PC-9 (cell line): ENCODE measurements around the gene CNP.

Experiments used
- EZH2 ChIP-seq: fragments of 200-600 bp; sonication (generic); IDR thresholded peaks from 2 replicates; pipeline ENCODE4 v1.8.0; 2017; ENCODE audit warnings: antibody characterized with exemption, low read depth
- TF ChIP-seq, protein P1 (sequence below): fragments of 200-600 bp; sonication (generic); conservative IDR thresholded peaks from 2 replicates; pipeline ENCODE4 v1.6.1; 2017; ENCODE audit warnings: mixed run types, antibody characterized with exemption, mild to moderate bottlenecking, moderate library complexity

DNA sequence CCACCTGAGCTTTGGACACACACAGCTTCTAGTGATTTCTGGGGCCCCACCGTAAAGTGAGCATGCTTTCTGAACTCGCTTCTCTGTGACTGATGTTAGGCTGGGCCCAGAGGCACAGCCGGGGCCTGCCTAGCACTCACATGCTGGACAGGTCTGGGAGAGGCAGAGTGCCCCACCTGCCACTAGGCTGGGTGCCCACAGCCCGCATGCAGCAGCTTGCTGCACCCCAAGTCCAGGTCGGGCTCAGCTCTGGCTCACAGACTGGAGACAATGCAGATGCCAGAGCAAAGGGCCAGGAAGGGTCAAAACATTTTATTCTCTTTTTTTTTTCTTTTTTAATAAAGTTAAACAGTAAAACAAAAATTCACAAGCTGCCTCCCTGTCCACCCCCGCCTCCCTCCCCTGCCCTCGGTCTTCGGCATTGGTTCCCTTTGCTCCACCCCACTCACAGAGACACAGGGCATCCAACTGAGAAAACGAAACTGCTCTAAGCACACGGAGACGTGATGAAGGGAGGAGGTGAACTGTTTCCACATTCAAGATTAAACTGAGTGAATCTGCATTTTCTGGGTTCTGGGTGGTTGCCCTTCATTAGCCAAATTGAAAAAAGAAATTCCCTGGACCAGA, 9.7 kb downstream of the CNP start:
- no peak for TF ChIP-seq EZH2
- TF ChIP-seq, protein P1, sequence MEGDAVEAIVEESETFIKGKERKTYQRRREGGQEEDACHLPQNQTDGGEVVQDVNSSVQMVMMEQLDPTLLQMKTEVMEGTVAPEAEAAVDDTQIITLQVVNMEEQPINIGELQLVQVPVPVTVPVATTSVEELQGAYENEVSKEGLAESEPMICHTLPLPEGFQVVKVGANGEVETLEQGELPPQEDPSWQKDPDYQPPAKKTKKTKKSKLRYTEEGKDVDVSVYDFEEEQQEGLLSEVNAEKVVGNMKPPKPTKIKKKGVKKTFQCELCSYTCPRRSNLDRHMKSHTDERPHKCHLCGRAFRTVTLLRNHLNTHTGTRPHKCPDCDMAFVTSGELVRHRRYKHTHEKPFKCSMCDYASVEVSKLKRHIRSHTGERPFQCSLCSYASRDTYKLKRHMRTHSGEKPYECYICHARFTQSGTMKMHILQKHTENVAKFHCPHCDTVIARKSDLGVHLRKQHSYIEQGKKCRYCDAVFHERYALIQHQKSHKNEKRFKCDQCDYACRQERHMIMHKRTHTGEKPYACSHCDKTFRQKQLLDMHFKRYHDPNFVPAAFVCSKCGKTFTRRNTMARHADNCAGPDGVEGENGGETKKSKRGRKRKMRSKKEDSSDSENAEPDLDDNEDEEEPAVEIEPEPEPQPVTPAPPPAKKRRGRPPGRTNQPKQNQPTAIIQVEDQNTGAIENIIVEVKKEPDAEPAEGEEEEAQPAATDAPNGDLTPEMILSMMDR = no peak
